ENCODE results near the gene RSPO1. TPM values are rescaled to one million over a fixed set of nuclear protein-coding genes. Genes with fewer than 3 reads are reported as not detected.

Gene RSPO1
- total RNA-seq, 1 donor from 2014 or later, result not detected

DNA sequence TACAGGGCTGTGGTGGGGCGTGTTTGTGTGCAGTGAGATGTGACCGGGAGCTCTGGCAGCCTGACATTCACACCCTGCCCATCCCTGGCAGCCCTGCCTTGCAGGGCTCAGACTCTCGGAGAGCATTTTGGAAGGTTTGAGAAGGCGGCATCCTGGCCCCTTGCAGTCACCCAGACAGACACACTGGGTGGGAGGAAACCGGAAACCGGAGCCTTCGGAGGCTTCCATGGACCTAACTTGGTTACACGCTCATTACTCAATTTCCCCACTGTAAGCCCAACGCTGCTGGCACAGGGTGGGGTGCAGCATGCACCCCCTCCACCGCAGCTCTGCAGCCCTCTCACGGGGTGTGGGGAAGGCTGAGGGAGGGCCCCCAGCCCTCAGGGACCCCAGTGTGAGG is 22.2 kb upstream of the RSPO1 start:
- no peak for DNase-seq (ENCODE audit: low read depth)

DNA sequence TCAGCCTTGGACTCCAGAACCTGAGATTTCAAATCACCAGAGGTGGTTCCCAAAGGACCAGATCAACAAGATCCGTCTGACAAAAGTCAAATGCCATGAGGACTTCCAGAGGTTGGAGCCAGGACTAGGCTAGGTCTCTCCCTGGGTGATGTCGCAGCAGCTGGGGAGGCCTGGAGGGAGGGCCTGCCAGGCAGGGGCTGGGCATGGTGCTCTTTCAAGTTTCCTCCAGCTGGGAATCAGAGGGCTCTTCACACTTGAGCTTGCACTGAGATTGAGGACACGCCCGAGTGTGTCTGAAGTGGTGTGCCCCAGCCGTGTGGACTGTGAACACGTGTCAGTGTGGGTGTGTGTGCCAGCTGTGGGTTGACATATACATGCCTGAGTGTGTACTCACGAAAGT is 21.3 kb upstream of the RSPO1 start:
- no peak for DNase-seq (ENCODE audit: low read depth)

DNA sequence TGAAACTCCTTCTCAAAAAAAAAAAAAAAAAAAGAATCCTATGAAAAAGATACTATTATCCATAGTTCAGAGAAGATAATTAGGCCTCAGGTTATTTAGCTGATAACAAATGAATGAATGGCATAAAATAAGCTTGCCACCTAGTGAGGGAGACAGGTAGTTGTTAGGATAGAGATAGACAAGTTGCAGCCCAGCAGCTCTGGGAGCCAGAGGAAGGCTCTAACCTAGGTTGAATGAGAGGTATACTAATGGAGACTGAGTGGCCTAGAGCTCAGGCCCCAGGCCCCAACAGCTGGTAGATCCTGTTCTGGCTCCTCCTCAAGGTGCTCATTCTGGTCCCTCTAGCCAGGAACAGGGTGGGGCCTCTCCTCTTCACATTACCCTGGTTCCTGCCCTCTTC is 20.6 kb upstream of the RSPO1 start:
- no peak for DNase-seq (ENCODE audit: low read depth)

DNA sequence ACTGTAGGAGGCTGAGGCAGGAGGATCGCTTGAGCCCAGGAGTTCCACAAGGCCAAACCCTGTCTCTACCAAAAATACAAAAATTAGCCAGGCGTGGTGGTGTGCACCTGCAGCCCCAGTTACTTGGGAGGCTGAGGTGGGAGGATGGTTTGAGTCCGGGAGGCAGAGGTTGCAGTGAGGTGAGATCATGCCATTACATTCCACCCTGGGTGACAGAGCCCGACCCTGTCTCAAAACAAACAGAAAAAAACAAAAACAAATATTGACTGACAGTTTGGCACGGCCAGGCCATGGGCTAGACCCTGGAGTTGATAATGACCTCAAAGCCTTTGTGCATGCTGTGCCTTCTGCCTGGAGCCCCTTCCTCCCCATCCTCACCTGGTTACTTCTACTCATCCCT is 19.2 kb upstream of the RSPO1 start:
- no peak for DNase-seq (ENCODE audit: low read depth)

DNA sequence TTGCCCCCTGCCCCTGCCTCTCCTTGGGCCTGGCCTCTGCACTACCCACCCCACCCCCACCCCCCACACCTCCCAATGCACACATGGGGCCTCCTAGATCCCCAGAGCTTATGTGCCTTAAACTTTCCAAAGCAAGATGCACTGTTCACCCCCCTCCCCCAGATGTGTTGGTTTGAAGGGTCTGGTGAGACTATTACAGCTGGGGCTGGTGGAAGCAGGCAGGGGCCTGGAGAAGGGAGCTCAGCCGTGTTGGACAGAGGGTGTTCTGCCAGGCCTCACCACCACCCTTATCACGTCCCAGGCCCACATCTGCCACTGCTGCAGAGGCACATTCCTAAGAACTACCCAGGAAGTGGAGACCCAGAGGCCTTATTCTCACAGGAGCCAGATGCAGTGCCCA is 18.3 kb upstream of the RSPO1 start:
- DNase-seq (ENCODE audit: low read depth), result no peak

DNA sequence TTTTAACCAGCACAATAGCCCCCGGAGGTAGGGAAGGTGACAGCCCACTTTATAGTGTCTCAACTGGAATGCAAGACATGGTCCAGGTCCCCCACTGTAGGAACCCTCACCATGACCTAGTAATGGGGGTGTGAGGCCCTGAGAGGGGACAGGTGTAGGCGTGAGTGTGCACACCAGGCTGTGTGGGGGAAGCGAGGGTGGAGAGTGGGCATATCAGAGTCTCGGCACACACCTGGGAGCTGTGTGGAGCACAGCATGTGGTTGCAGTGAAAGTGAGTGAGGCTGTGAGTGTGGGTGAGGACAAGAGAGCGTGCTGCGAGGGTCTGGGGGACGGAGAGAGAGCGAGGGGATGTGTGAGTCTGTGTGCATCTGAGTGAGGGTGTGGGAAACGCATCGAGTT is 17.1 kb upstream of the RSPO1 start:
- DNase-seq (ENCODE audit: low read depth), result no peak

DNA sequence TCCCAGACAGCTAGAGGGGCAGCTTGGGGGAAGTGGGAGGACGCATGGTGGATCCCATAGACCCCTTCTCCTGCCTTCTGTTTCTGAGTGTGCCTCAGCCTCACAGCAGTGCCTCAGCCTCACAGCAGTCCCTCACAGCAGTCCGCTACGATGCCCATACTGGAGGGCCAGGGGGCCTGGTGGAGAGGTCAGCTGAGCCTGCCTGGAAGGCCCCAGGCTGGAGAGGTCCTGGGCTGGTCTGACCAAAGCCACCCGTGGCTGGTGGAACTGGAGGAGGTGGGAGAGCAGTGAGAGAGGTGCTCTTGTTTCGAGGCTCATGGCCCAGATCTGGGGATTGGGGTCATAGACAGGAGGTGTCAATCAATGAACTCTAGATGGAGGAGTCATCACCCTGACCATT is 16.0 kb upstream of the RSPO1 start:
- DNase-seq (ENCODE audit: low read depth), result no peak

DNA sequence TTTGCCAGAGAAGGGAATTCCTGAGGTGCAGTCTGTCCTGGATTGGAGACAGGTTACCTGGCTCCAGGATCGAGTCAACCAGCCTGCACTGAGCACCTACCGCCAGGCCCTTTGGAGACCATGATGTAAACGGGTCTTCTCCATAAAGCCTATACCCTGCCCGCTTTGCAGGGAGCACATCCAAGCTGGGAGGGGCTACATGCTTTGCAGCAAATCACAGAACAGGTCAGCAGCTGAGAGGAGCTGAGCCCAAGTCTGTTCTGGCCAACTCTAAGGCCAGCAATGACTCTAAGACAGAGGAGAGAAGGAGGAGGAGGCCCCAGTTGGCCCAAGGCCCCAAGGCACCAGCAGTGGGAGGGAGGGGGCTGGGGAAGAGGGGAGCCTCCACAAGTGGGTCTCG is 15.5 kb upstream of the RSPO1 start:
- DNase-seq (ENCODE audit: low read depth), result no peak

DNA sequence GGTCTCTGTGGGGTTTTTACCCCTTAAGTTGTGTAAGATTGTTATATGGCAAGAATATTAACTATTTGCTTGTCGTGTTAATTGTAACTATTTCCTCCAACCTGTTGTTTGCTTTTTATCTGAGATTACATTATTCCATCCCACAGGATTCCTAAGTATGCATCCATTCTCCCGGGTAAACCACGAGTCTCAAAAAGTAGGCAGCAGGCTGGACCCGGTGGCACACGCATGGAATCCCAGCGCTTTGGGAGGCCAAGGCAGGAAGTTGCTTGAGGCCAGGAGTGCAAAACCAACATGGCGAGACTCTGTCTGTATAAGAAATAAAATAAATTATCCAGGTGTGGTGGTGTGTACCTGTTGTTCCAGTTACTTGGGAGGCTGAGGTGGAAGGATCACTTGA is 12.6 kb upstream of the RSPO1 start:
- no peak for DNase-seq (ENCODE audit: low read depth)

DNA sequence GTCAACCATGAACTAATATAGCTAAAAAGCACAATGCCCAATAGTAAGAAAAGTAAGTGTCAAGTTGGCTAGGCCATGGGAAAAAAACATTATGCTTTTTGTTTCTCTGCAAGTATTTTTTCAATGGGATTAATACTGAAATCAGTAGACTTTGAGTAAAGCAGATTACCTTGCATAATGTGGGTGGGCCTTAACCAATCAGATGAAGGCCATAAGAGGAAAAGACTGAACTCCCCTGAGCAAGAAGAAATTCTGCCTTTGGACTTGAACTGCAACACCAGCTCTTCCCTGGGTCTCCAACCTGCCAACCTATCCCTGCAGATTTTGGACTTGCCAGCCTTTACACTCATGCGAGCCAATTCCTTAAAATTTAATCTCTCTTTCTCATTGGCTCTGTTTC is 6.4 kb upstream of the RSPO1 start:
- no peak for DNase-seq (ENCODE audit: low read depth)

DNA sequence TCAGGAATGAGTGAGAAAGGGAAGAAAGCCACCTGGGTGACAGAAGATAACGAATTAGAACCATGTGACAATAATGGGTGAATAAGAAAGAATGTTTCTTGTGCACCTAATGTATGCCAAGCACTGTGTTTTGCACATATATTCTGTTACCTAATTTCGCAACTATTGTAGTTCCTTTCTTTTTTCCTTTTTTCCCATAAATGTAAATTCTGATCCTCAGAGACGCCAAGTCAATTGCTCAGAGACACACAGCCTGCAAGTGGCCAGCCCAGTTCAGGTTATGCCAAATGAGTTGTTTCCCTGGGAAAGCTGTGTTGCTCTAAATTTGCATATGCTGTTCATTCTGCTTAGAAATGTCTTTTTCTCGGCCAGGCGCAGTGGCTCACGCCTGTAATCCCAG is 1.7 kb upstream of the RSPO1 start:
- DNase-seq (ENCODE audit: low read depth), result no peak

DNA sequence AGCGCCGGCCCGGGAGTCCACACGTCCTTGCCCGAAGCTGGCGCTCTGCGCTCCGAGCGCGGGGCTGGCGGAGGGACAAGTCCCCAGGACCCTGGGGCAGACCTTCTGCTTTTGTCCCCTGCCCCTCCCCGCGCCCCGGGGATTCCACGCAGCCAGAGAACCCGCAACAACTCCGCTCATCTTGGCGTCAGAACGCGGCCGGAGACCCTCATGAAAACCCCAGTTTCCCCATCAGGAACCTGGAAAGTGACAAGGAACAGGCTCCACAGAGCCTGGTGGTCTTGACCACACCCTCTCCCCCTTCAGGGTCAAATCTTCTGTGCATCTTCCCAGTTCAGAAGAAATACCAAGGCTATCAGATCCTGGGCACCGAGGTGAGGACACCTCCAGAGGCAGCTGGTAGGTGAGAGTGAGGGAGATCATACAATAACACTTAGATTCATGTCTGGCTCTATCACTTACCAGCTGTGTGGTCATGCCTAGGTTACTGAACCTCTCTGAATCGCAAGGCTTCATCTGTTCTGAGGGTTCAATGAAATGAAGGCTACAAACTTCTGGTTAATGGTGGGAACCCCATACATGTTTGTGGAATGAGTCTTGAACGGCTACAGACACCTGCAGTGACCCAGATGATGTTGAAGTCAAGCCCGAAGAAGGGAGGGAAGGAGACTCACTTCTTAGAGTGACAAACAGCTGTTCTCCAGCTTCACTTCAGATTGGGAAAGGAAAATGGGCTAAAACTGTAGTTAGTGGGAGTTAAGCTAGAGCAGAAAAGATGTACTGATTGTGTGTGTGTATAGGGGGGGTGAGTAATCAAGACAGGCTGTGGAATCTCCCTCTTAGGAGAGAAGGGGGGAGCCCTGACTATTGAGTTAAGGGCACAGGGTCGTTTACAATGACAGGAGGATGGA is 555 bp upstream of the RSPO1 start:
- DNase-seq (ENCODE audit: low read depth), result no peak

DNA sequence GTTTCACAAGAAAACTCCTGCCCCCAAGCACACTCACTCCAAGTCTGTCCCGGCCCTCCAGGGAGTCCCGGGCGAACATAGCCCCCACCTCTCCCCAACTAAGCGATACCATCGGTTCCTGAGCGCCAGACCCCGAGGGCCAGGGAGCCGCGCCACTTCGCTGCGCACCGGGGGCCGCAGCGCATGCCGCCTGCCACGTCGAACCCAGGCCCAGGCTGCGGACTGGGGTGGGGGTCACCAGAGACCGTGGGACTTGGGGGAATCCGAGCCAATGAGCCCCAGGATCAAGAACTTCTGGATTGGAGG is 801 bp downstream of the RSPO1 start:
- no peak for DNase-seq (ENCODE audit: low read depth)

DNA sequence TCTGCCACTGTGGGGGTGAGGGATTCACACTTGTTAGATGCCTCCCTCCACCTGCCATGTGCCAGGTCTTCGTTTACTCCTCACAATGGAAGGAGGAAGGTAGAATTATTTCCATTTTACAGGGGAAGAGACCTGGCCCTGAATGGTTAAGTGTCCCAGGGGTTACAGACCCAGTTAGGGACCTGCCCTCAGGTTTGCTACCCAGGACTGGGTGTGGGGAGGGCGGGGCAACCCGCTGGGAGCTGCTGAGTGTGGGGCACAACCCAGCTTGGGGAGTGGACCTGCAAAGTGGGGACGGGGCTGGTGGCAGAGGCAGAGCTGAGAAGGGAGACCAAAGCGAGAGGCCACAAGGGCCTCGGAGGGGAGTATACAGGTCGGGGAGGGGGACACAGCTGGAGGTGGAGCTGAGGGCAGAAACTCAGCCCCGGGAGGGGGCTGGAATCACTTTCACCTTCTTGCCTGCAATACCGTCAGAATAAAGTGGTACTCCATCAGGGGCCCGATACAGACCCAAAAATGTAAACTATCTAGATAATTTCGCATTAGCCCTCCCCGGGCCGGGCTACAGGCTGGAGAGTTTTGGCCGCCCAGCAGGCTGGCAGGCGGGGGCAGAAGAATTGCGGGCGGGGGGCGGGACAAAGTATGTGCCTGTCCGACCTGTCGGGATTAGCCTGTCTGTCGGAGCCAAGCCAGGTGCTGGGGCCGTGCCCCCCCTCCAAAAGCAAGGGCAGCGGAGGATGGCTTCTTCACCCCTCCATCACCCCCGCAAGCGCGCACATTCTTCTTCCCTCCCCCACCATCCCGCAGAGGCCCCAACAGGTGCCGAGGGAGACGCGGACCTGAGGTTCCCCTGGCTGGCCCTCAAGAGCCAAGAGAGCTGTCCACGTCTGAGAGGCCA is 1.4 kb downstream of the RSPO1 start:
- no peak for DNase-seq (ENCODE audit: low read depth)

DNA sequence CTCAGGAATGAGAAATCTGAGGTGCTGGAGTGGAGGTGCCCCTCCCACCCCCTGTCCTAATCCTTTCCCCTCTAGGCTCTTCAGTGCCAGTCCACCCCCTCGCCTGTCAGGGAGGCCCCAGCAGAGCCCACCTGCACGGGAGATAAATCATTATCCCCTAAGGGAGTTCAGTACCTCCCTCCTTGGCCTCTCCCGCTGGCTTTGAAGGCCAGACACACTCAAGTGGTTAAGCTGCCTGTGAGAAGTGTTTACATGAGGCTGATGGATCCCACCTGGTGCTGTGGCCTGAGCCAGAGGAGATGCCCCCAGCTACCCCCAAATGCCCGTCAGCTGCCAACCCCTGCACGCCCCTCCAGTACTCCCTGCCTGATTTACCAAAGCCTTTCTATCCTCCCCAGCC is 3.7 kb downstream of the RSPO1 start:
- no peak for DNase-seq (ENCODE audit: low read depth)

DNA sequence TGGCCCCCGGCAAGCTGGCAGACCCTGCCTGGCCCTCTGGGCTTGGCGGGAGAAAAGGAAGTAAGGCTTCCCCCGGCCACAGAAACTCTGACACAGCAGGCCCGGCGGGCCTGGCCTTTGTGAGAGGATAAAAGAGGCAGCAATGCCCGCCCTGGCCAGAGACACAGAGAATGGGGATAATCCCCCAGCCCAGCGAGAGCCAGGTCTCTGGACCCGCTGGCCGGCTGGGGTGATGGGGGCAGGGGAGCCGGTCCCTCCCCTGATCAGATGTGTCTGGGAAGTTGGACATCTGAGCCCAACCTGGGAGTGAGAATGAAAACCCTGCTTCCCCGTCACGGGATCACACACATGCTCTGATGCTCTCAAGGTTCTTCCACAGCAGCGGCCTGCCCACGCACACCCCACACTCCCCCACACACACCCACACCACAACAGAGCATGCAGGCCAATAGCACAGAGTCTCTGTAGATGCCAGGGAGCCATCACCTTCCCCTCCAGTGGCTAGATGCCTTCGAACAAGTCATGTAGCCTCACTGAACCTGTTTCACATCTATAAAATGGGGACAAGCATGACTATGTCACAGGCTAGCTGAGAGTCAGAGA is 4.2 kb downstream of the RSPO1 start:
- DNase-seq (ENCODE audit: low read depth), result no peak

DNA sequence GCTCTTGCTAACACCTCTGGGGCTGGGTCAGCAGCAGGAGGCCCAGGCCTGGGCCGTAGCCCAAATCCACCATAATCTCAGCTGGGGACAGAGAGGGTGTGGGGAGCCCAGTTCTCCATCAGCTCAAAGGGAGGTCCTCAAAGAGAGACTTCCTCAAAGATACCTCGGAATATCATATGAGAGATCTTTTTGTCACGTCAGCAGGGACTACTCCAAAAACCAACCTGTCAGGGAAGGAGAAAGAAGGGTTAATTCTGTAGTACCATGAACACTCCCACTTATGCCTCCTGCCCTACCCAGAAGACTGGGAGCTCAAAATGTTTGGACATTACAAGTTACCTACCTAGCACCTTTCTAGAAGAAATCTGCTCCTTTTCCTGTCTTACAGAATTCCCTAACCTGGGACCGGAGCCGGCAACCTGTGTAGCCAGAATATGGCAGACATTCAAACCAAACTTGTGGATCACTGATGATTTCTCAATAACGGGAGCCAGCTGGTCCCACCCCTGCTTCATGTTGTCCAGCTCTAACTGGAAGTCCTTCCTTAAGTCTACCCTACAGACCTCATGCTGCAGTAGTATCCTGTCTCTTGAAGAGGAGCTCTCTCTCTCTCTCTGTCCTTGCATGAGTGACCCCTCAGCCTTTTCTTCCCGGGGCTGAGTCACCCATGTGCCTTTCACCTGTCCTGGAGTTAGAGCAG is 4.8 kb downstream of the RSPO1 start:
- no peak for DNase-seq (ENCODE audit: low read depth)

DNA sequence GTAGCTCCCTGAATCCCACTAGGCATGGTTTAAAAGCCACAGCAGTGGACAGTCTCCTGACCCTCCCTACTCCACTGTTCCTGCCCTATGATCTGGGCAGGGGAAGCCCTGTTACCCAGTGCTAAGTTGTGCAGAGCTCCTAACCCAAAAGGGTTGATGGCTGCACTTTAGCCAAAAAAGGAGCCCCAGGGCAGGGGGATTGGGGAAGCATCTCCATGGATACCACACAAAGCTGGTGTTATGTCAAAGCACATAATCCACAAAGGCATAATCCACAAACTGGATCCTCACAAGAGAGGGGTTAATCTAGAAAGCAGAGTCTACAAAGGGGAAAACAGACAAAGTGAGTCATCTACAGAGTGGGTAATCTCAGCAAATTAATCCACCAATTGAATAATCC is 5.7 kb downstream of the RSPO1 start:
- DNase-seq (ENCODE audit: low read depth), result no peak

DNA sequence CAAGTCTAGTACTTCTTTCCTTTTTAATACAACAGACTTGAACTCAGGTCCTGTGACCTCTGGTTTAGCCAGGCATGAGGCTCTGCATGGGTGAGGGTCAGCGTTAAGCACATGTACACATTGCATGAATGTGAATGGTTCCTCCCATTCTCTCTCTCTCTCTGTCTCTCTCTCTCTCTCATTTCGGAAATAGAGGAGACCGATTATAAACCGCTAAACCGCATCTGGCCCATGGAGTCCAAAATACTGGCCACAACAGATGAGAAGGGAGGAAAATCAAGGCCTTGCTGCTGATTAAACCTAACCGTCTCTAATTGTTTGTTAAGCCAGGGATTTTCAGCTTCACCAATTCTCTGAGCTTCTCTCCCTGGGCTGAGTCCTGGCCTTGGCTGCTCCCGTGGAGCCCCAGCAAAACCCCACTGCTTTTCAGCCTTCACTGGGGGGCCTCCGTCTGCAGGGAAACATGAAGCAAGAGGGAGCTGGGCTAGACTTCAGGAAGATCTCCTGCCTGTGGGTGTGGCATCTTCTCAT is 6.6 kb downstream of the RSPO1 start:
- no peak for DNase-seq (ENCODE audit: low read depth)

DNA sequence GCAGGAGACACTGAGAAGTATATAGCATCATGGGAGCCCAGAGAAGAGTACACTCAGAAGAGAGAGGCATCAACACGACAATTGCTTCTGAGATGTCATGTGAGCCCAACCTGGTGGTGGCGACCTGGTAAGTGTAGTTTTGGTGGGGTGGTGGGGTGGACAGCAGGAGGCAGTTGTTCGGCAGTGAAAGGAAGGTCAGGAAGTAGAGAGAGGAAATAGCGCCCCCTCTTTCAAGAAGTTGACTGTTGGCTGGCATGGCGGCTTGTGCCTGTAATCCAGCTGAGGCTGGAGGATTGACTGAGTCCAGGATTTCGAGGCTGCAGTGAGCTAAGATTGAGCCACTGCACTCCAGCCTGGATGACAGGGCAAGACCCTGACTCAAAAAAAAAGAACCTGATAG is 12.6 kb downstream of the RSPO1 start:
- no peak for DNase-seq (ENCODE audit: low read depth)

DNA sequence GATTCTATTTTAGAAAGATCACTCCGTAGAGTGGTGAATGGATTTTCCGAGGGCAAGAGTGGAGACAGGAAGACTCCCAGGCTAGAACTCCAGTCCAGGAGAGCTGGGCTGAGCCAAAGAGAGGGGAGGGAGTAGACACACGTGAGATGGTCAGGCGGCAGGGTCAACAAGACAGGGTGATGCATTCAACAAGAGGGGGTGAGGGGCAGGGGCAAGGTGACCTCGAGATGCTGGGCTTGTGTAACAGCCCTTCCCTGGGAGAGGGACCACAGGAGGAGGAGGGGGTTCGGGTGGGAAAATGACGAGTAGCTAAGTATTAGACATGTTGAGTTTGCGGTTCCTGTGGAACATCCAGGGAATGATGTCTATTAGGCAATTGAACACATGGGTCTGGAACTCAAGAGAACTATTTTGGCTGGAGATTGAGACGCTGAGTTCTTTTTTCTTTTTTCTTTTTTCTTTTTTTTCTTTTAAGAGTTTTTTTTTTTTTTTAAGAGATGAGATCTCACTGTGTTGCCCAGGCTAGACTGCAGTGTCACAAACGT is 13.3 kb downstream of the RSPO1 start:
- DNase-seq (ENCODE audit: low read depth), result no peak

DNA sequence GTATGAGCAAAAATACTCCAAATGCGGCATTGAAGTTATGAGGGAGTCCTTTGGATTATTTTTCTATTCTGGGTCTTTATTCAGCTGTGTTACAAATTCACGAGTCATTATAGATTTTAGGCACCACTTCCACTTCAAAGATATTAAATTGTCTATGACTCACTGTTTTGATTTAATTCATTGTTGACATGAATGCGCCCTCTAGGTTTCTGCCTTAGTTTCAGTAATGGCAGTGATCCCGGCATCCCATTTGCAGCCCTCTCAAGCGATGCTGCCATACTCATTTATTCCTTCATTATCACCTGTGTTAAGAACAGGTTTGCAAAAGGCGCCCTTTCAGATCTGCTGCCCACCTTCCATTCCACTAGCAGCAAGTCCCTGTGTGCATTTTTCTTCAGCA is 14.0 kb downstream of the RSPO1 start:
- no peak for DNase-seq (ENCODE audit: low read depth)

All from renal cortical epithelial cell (primary cell).